Measurements from ENCODE around the gene ADCY3. TPM values are rescaled to one million over a fixed set of nuclear protein-coding genes. Genes with fewer than 3 reads are reported as not detected.

ADCY3 gene
- total RNA-seq, 1 experiment from 2014 or later: 71.1 TPM

GRCh38 chr2:24853046-24853445 is 67.0 kb downstream of the ADCY3 start:
- Histone ChIP-seq H2AFZ (ENCODE audit: low read depth, low read length, poor library complexity, severe bottlenecking) (no peak overlapping the region), H3K27me3 (ENCODE audit: insufficient read depth, low read length) (no peaks in the 10 kb centered on the region), H3K4me3 (replicated peaks in 1 of 2; ENCODE audit: low read depth in 1 of 2, low read length in 2 of 2) (no peak overlapping the region), H3K4me1 (ENCODE audit: control insufficient read depth in 1 of 2, insufficient read depth in 2 of 2, low read length in 2 of 2) (no peaks in the 10 kb centered on the region), H3K9me3 (ENCODE audit: control insufficient read depth in 1 of 2, insufficient read depth in 1 of 2, low read depth in 1 of 2, low read length in 2 of 2) (no peaks in the 10 kb centered on the region), H4K20me1 (ENCODE audit: insufficient read depth) (no peaks in the 10 kb centered on the region), H3K4me2 (ENCODE audit: low read length) (no peak overlapping the region), H3K9ac (ENCODE audit: low read length) (no peak overlapping the region), H3K36me3 (ENCODE audit: control insufficient read depth in 1 of 2, insufficient read depth in 2 of 2, low read length in 2 of 2) (peaks cover 0 to 7% of the 10 kb centered on the region in 2 experiments; a peak in 1 of 4 replicates), H3K79me2 (ENCODE audit: insufficient read depth, low read length) (no peaks in the 10 kb centered on the region; the same call in 1 of the 2 replicates), H3K9me2 (ENCODE audit: insufficient read depth) (no peaks in the 10 kb centered on the region), H3K27ac (ENCODE audit: low read depth, low read length) (no peak overlapping the region)
- TF ChIP-seq REST (IDR thresholded peaks at IDR 0.05; ENCODE audit: low read depth) (no peak), SP1 (IDR thresholded peaks at IDR 0.05; ENCODE audit: low read depth) (no peak), TCF7L2 (IDR thresholded peaks at IDR 0.05; ENCODE audit: borderline replicate concordance, extremely low read depth, insufficient read depth, insufficient read length) (no peak), POLR2AphosphoS5 (IDR thresholded peaks at IDR 0.05; ENCODE audit: low read depth, low read length) (no peak), SRF (IDR thresholded peaks at IDR 0.05; ENCODE audit: low read depth) (no peak), POLR2A (IDR thresholded peaks at IDR 0.05; ENCODE audit: borderline replicate concordance, extremely low read depth, insufficient read depth, insufficient read length) (no peak), ZNF274 (IDR thresholded peaks at IDR 0.05; ENCODE audit: low read depth, low read length) (no peak), ZFX (IDR thresholded peaks at IDR 0.05) (no peak), EGR1 (IDR thresholded peaks at IDR 0.05; ENCODE audit: low read depth) (no peak), CBX3 (IDR thresholded peaks at IDR 0.05; ENCODE audit: low read depth) (no peak)
- TF ChIP-seq, protein P1, sequence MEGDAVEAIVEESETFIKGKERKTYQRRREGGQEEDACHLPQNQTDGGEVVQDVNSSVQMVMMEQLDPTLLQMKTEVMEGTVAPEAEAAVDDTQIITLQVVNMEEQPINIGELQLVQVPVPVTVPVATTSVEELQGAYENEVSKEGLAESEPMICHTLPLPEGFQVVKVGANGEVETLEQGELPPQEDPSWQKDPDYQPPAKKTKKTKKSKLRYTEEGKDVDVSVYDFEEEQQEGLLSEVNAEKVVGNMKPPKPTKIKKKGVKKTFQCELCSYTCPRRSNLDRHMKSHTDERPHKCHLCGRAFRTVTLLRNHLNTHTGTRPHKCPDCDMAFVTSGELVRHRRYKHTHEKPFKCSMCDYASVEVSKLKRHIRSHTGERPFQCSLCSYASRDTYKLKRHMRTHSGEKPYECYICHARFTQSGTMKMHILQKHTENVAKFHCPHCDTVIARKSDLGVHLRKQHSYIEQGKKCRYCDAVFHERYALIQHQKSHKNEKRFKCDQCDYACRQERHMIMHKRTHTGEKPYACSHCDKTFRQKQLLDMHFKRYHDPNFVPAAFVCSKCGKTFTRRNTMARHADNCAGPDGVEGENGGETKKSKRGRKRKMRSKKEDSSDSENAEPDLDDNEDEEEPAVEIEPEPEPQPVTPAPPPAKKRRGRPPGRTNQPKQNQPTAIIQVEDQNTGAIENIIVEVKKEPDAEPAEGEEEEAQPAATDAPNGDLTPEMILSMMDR (IDR thresholded peaks at IDR 0.05 in 2 of 3, conservative IDR thresholded peaks at IDR 0.05 in 1 of 3; ENCODE audit: borderline replicate concordance in 1 of 3, insufficient read depth in 1 of 3, low read depth in 2 of 3, low read length in 2 of 3): no peak
- ATAC-seq (no peak), DNase-seq (ENCODE audit: low read depth, low spot score) (no peak)
- ChIA-PET CTCF (no interaction called here), POLR2A (no interaction called here), RAD21 (ENCODE audit: low non-redundant PET in 1 of 2, low total read pairs in 2 of 2, uncharacterized antibody in 2 of 2, unreplicated experiment in 2 of 2) (no interaction called here)
- intact Hi-C loops (cut with micrococcal nuclease): no loop called here
- BruUV-seq (replicated peaks): no TSS peak

Data from HCT116 (cell line).